Activated naive CD4-positive, alpha-beta T cell treated with anti-CD3 and anti-CD28 coated beads, Interleukin-2, amount 50 U/mL, for 24 hours (primary cell): ENCODE measurements around the gene TIGD1.
"Not testable (repeated sequence)": the region's sequence is repeated elsewhere in the genome, so short reads cannot be mapped to it uniquely, and the experiment has no call there.

Experiments used
- H3K27ac Mint-ChIP-seq: one replicate; pipeline ENCODE4 v1.8.0; 2021; ENCODE audit warnings: mild to moderate bottlenecking, mixed read lengths
- H3K27me3 Mint-ChIP-seq: one replicate; pipeline ENCODE4 v1.8.0; 2021; ENCODE audit warnings: mixed read lengths
- H3K36me3 Mint-ChIP-seq: one replicate; pipeline ENCODE4 v1.8.0; 2021; ENCODE audit warnings: mixed read lengths
- H3K4me1 Mint-ChIP-seq: one replicate; pipeline ENCODE4 v1.8.0; 2021; ENCODE audit warnings: mixed read lengths
- H3K4me3 Mint-ChIP-seq: one replicate; pipeline ENCODE4 v1.8.0; 2021; ENCODE audit warnings: mild to moderate bottlenecking, mixed read lengths
- H3K9me3 Mint-ChIP-seq: one replicate; pipeline ENCODE4 v1.8.0; 2021; ENCODE audit warnings: mixed read lengths

TIGD1 gene

DNA sequence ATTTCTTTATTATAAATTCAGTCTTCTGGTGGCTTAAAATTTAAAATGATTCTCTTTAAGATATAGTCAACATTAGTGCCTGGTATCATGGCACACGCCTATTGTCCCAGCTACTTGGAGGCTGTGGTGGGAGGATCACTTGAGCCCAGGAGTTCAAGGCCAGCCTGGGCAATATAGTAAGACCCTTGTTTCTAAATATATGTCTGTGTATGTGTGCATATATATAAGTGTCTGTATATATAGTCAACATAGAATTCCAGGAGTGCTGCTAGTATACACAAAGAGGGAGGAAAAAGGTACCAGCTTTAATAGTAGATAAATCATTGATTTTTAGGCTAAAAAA lies 25.0 kb upstream of the TIGD1 start:
- Mint-ChIP-seq H3K36me3 (peaks cover 25% of the 10 kb centered on the region), H3K27ac (no peak overlapping the region), H3K27me3 (no peaks in the 10 kb centered on the region), H3K4me3 (no peak overlapping the region), H3K4me1 (no peaks in the 10 kb centered on the region), H3K9me3 (no peaks in the 10 kb centered on the region)

GRCh38 chr2:232574674-232575403 lies 24.5 kb upstream of the TIGD1 start:
- H3K27ac Mint-ChIP-seq: no peak overlapping the region
- H3K4me1 Mint-ChIP-seq: no peaks in the 10 kb centered on the region
- peaks cover 25% of the 10 kb centered on the region for H3K36me3 Mint-ChIP-seq
- H3K27me3 Mint-ChIP-seq: no peaks in the 10 kb centered on the region
- no peak overlapping the region for H3K4me3 Mint-ChIP-seq
- H3K9me3 Mint-ChIP-seq: no peaks in the 10 kb centered on the region

DNA sequence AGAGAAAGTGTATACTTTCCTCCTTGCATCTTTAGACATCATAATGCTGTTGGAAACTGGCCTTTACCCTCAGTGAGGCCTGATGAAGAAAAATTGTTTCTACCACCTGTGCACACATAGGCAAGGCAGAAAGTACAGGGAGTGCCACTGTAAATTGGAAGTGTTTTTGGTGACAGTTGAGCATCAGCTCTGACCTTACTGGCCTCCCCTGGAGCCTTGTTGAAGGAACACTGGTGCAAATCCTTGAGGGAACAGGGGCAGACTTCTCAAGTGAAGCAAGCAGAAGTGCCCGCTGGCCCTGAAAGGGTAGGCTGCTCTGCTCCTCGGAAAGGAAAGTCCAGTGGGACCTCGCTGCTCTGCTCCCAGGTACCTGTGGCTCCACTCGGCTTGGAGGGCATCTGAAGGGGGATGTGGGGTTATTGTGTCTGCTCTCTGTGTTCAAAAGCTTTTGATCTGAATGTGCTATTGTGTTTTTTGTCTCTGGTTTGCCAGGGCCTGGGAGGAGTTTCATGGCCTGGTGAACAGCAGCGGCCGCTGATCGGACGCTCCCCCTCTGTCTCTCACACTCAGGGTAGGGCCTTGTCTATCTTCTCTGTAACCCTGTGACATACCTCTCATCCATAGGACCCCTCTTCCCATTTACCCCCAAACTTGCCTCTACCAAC lies 23.5 kb upstream of the TIGD1 start:
- Mint-ChIP-seq H3K4me1 (no peaks in the 10 kb centered on the region), H3K36me3 (peaks cover 25% of the 10 kb centered on the region), H3K27me3 (no peaks in the 10 kb centered on the region), H3K27ac (no peak overlapping the region), H3K4me3 (no peak overlapping the region), H3K9me3 (no peaks in the 10 kb centered on the region)

DNA sequence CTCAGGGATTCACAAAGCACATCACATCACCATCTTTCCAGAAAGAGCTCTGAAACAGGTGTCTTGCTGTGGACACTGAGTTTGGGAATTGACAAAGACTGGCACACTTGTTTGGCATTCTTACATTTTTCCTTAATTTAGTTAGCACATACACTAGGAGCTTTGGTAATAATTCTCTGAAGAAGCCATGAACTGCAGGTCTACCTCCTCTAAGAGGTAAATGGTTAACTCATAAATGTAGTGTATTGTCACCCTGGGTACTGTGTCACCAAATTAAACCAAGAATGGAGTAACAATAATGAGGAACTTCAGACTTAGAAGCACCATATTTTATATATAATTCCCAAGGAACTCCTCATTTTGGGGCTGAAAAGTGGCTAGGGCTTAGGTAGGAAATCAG lies 22.7 kb upstream of the TIGD1 start:
- Mint-ChIP-seq H3K4me1 (no peaks in the 10 kb centered on the region), H3K4me3 (no peak overlapping the region)

DNA sequence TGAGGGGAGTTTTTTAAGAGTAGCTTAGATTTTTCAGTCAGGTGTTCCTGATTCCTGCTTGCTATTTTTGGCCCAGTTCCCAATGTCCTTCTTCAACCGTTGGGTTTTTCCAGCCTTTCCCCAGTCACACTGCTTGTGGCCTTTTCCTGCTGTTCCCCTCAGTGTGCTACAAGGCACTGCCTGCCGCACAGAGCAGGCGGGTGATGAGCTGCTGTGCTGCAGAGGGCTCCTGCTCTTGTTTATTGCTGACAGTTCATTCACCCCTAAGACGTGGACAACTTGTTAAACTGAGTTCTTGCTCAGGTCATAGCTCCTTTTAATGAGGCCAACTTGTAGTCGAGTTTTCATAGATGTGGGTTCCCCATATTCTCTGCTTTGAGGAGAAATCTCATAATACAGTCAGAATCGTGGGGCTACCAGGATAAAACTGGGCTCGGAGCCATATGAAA lies 20.7 kb upstream of the TIGD1 start:
- Mint-ChIP-seq H3K9me3 (no peaks in the 10 kb centered on the region), H3K36me3 (peaks cover 22% of the 10 kb centered on the region), H3K4me3 (no peak overlapping the region), H3K4me1 (no peaks in the 10 kb centered on the region), H3K27me3 (no peaks in the 10 kb centered on the region), H3K27ac (no peak overlapping the region)

More for the DNA sequence above, 22.7 kb upstream of the TIGD1 start:
- Mint-ChIP-seq H3K36me3 (peaks cover 23% of the 10 kb centered on the region), H3K27ac (no peak overlapping the region), H3K9me3 (no peaks in the 10 kb centered on the region), H3K27me3 (no peaks in the 10 kb centered on the region)

DNA sequence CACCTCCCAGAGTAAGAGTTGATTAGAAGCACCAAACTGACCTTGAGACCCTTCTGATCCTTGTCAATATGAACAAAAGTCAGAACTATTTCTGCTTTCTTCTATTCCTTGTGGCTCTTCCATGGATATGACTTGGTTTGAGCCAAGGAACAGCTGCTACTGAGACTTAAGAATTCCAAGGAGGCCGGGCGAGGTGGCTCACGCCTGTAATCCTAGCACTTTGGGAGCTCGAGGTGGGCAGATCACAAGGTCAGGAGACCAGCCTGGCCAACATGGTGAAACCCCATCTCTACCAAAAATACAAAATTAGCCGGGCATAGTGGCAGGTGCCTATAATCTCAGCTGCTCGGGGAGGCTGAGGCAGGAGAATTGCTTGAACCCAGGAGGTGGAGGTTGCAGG lies 20.1 kb upstream of the TIGD1 start:
- H3K36me3 Mint-ChIP-seq: peaks cover 21% of the 10 kb centered on the region
- H3K27me3 Mint-ChIP-seq, H3K9me3 Mint-ChIP-seq, H3K4me1 Mint-ChIP-seq, H3K27ac Mint-ChIP-seq, H3K4me3 Mint-ChIP-seq: not testable (repeated sequence)

DNA sequence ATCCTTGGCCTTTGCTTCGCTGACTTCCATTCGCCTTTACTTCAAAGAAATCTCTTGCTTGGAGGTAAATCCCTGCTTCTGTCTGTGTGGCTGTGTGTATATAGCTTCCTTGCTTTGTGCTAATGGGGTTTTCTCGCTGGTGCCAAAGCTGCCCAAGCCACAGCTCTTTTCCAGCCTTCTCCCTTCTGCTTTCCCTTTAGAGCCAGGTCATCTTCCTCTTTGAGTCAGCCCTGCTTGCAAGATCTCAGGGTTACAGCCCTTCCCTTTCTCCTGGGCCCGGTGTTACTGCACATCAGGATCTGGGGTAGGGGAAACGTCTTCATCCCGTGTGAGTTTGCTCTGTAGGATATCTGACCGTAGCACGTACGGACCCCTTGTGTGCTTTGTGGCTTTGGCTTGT lies 19.2 kb upstream of the TIGD1 start:
- H3K27ac Mint-ChIP-seq: no peak overlapping the region
- no peaks in the 10 kb centered on the region for H3K27me3 Mint-ChIP-seq
- H3K9me3 Mint-ChIP-seq: no peaks in the 10 kb centered on the region
- H3K4me3 Mint-ChIP-seq: no peak overlapping the region
- H3K4me1 Mint-ChIP-seq: no peaks in the 10 kb centered on the region
- H3K36me3 Mint-ChIP-seq: peaks cover 23% of the 10 kb centered on the region

GRCh38 chr2:232568161-232568560 lies 17.8 kb upstream of the TIGD1 start:
- no peaks in the 10 kb centered on the region for H3K4me1 Mint-ChIP-seq
- H3K27me3 Mint-ChIP-seq: no peaks in the 10 kb centered on the region
- H3K9me3 Mint-ChIP-seq: no peaks in the 10 kb centered on the region
- peaks cover 20% of the 10 kb centered on the region for H3K36me3 Mint-ChIP-seq
- no peak overlapping the region for H3K4me3 Mint-ChIP-seq
- H3K27ac Mint-ChIP-seq: no peak overlapping the region

DNA sequence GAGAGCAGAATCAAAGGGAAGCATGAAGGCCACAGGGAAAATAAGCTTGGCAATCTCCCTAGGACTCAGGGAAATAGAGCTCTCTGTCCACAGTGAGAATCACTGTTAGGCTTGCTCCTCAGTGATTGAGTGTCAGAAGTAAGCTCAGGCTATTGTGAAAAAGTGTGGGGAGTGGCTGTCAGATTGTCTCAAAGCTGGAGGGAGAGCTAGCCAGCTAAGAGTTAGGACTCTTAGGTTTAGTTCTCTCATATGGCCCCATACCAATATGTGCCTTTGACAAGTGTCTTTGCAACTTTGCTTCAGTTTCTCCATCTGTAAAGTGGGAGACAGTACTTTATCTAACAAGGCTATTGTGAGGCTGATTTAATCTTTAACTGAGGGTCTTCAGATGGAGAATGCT lies 17.4 kb upstream of the TIGD1 start:
- H3K27ac Mint-ChIP-seq: no peak overlapping the region
- no peaks in the 10 kb centered on the region for H3K9me3 Mint-ChIP-seq
- no peak overlapping the region for H3K4me3 Mint-ChIP-seq
- H3K36me3 Mint-ChIP-seq: peaks cover 20% of the 10 kb centered on the region
- no peaks in the 10 kb centered on the region for H3K4me1 Mint-ChIP-seq
- H3K27me3 Mint-ChIP-seq: no peaks in the 10 kb centered on the region

- no peak overlapping the region for H3K27ac Mint-ChIP-seq
- no peaks in the 10 kb centered on the region for H3K4me1 Mint-ChIP-seq
- no peaks in the 10 kb centered on the region for H3K9me3 Mint-ChIP-seq
- no peaks in the 10 kb centered on the region for H3K27me3 Mint-ChIP-seq
- peaks cover 22% of the 10 kb centered on the region for H3K36me3 Mint-ChIP-seq
- no peak overlapping the region for H3K4me3 Mint-ChIP-seq
Measured at GRCh38 chr2:232563580-232563979, 13.2 kb upstream of the TIGD1 start.

GRCh38 chr2:232562515-232563151 lies 12.3 kb upstream of the TIGD1 start:
- Mint-ChIP-seq H3K36me3 (peaks cover 23% of the 10 kb centered on the region), H3K4me3 (no peak overlapping the region), H3K9me3 (no peaks in the 10 kb centered on the region), H3K27me3 (no peaks in the 10 kb centered on the region), H3K4me1 (no peaks in the 10 kb centered on the region), H3K27ac (no peak overlapping the region)

GRCh38 chr2:232556426-232556825 lies 6.1 kb upstream of the TIGD1 start:
- peak overlapping the region; percentile 73 for H3K27ac Mint-ChIP-seq
- no peak overlapping the region for H3K4me3 Mint-ChIP-seq
- no peaks in the 10 kb centered on the region for H3K27me3 Mint-ChIP-seq
- no peaks in the 10 kb centered on the region for H3K9me3 Mint-ChIP-seq
- H3K36me3 Mint-ChIP-seq: peaks cover 18% of the 10 kb centered on the region
- H3K4me1 Mint-ChIP-seq: peaks cover 51% of the 10 kb centered on the region

- Mint-ChIP-seq H3K9me3 (no peaks in the 10 kb centered on the region), H3K36me3 (peaks cover 15% of the 10 kb centered on the region), H3K27me3 (no peaks in the 10 kb centered on the region), H3K4me3 (peak overlapping the region; percentile 98), H3K27ac (peak overlapping the region; percentile 98), H3K4me1 (peaks cover 83% of the 10 kb centered on the region)
Measured at GRCh38 chr2:232551776-232552175, 1.4 kb upstream of the TIGD1 start.

DNA sequence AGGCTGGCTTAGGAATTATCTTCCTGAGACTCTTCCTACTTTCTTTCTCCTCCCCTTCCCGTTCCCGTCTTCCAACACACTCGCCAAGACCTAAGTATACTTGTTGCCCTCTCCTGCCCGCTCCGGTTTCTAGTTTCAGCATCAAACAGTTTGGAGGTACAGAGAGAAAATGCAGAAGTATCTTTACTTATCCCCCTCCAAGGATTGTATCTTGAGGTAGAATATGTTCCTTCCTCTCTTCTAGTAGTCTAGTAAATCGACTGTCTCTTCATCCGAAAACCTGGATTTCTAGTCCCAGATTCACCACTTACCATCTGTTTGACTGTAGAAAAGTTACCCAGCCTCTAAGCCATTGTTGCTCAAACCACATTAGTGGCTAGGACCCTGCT lies 887 bp upstream of the TIGD1 start:
- Mint-ChIP-seq H3K27me3 (no peaks in the 10 kb centered on the region), H3K27ac (peak overlapping the region; percentile 98), H3K36me3 (peaks cover 17% of the 10 kb centered on the region), H3K4me1 (peaks cover 82% of the 10 kb centered on the region), H3K4me3 (peak overlapping the region; percentile 98), H3K9me3 (no peaks in the 10 kb centered on the region)

- peaks cover 15% of the 10 kb centered on the region for H3K36me3 Mint-ChIP-seq
- peak overlapping the region; percentile 98 for H3K4me3 Mint-ChIP-seq
- no peaks in the 10 kb centered on the region for H3K9me3 Mint-ChIP-seq
- peaks cover 70% of the 10 kb centered on the region for H3K4me1 Mint-ChIP-seq
- peak overlapping the region; percentile 100 for H3K27ac Mint-ChIP-seq
- H3K27me3 Mint-ChIP-seq: no peaks in the 10 kb centered on the region
Measured at GRCh38 chr2:232549655-232550353, 553 bp downstream of the TIGD1 start.

DNA sequence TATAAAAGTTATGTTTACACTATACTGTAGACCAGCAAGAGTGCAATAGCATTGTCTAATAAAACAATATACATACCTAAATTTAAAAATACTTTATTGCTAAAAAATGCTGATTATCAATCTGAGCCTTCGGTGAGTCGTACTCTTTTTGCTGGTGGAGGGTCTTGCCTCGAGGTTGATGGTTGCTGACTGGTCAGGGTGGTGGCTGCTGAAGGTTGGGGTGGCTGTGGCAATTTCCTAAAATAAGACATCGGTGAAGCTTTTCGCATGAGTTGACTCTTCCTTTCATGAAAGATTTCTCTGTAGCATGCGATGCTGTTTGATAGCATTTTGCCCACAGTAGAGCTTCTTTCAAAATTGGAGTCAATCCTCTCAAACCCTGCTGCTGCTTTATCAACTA lies 2.4 kb downstream of the TIGD1 start:
- Mint-ChIP-seq H3K27ac (no peak overlapping the region), H3K9me3 (no peaks in the 10 kb centered on the region), H3K36me3 (peaks cover 10% of the 10 kb centered on the region), H3K27me3 (no peaks in the 10 kb centered on the region), H3K4me1 (peaks cover 58% of the 10 kb centered on the region), H3K4me3 (peak overlapping the region; percentile 98)
